Spinal cord (tissue), 10 donors: ENCODE measurements around the gene PTF1A. TPM values are rescaled to one million over a fixed set of nuclear protein-coding genes. Genes with fewer than 3 reads are reported as not detected.

Experiments
- DNase-seq, 6 donors: peaks; one replicate each; pipeline versions ENCODE4 v3.0.0 to v3.0.0-alpha.2; 2013 to 2015; ENCODE audit warnings: low spot score in 6 of 6, low read depth in 4 of 6
- H3K27ac ChIP-seq: one replicate; pipeline ENCODE4 v1.5.1; 2013; ENCODE audit warnings: low read depth, low read length, control low read depth
- H3K27me3 ChIP-seq: one replicate; pipeline ENCODE4 v1.6.1; 2013; ENCODE audit warnings: low read length; ENCODE audit not compliant: control insufficient read depth, insufficient read depth
- H3K36me3 ChIP-seq: one replicate; pipeline ENCODE4 v1.6.1; 2013; ENCODE audit warnings: low read length; ENCODE audit not compliant: control insufficient read depth, insufficient read depth
- H3K4me1 ChIP-seq: one replicate; pipeline ENCODE4 v1.6.1; 2013; ENCODE audit warnings: low read length; ENCODE audit not compliant: control insufficient read depth, insufficient read depth
- H3K4me3 ChIP-seq: one replicate; pipeline ENCODE4 v1.5.1; 2013; ENCODE audit warnings: low read depth, low read length, control low read depth
- H3K9me3 ChIP-seq: one replicate; pipeline ENCODE4 v1.6.1; 2013; ENCODE audit warnings: low read length; ENCODE audit not compliant: control insufficient read depth, insufficient read depth
- WGBS: methylation state at CpG from one replicate; pipeline ENCODE4 v1.1.5; 2013; ENCODE audit warnings: missing lambda C conversion rate; ENCODE audit not compliant: insufficient coverage; 5-methylcytosine and 5-hydroxymethylcytosine counted together
- polyA plus RNA-seq, 2 donors: library from polyadenylated mRNA; unstranded; fragments of 120-200 nt; gene quantifications; one replicate each; pipeline ENCODE4 v1.2.1, GENCODE V29; 2013; ENCODE audit not compliant: insufficient read length in 2 of 2
- total RNA-seq, 2 donors: library from RNA; depleted of rRNA in 1 of 2; stranded (reverse); fragments of 120-200 nt in 1 of 2; fragments of >200 nt in 1 of 2; gene quantifications; one replicate each; pipeline versions ENCODE4 v1.2.3 to v1.2.4, GENCODE V29; 2013 to 2014
- donor health status: healthy.

PTF1A gene
- total and polyA plus RNA-seq, 4 donors, result 0.22 to 0.83 (median 0.74) TPM; not detected in 1

GRCh38 chr10:23195846-23196600, 3.9 kb downstream of the PTF1A start:
- H3K27ac ChIP-seq, result no peak overlapping the region
- DNase-seq, result peak in 1 of 6 donors; percentile 49
- peaks cover 95% of the 10 kb centered on the region for H3K27me3 ChIP-seq
- H3K9me3 ChIP-seq, result no peaks in the 10 kb centered on the region
- 23% methylated on average over 9 of the region's 13 CpGs for WGBS
- H3K4me3 ChIP-seq, result no peak overlapping the region
- H3K4me1 ChIP-seq, result peaks cover 41% of the 10 kb centered on the region
- no peaks in the 10 kb centered on the region for H3K36me3 ChIP-seq

DNA sequence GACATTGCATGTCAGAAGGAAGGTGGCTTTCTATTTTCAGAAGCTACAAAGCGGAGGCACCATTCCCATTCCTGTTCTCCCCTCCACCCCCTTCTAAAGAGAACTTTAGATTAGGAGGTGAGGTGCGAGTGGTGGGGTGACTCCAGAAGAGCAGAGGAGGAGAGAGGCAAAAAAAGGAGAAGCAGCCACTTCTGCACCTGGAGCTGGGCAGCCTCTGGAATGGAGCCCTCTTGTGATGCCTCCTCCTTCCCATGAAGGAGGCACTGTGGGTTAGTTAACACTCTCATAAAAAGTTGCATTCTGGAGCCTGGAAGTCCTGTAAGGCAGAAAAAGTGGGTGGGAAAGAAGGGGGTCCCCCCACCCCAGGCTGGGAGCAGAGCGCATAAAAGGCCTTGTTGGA, 4.8 kb downstream of the PTF1A start:
- Histone ChIP-seq H3K4me1 (peaks cover 35% of the 10 kb centered on the region), H3K9me3 (no peaks in the 10 kb centered on the region), H3K27ac (no peak overlapping the region), H3K4me3 (no peak overlapping the region), H3K36me3 (no peaks in the 10 kb centered on the region), H3K27me3 (peaks cover 95% of the 10 kb centered on the region)
- no peak for DNase-seq
- no CpG with 5 or more reads among the region's 3 CpGs for WGBS

DNA sequence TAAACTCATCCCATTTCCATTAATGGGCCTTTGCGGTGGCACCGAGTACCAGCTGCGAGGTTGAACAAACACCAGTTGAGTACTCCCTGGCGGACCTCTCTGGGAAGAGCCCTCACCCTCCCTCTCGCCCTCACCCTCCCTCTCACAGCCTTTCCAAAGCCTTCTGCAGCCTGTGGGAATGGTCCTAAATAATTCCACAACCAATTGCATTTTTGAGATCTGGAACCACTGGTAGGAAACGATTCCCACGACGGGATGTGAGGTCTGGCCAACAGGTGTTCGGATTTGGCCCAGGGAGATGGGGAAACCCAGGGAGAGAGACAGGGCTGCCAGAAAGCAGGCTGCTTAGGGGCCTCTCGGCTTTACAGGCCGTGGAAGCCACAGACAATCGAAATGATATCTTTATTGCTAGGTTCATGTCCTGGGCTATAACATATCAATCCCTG, 5.3 kb downstream of the PTF1A start:
- no peaks in the 10 kb centered on the region for H3K36me3 ChIP-seq
- no peak overlapping the region for H3K27ac ChIP-seq
- H3K27me3 ChIP-seq, result peaks cover 96% of the 10 kb centered on the region
- no peak overlapping the region for H3K4me3 ChIP-seq
- DNase-seq, result peak in 1 of 6 donors; percentile 1
- no peaks in the 10 kb centered on the region for H3K9me3 ChIP-seq
- H3K4me1 ChIP-seq, result peaks cover 33% of the 10 kb centered on the region
- 18% methylated on average over 11 of the region's 12 CpGs for WGBS

DNA sequence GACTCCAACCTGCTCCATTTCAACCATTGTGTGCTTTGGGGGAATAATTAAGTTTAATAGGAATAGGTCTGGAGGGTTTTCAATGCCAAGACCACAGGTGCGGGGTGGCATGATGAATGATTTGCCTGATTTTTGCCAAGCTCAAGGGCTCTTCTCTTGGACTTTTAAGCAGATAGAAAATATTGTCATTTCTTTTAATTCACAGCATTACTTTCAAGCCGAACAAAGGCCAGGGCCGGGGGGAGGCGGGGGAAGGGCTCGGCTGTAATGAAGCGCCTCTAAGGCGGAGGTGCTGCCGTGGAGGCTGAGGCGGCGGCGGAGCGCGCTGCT, 6.5 kb downstream of the PTF1A start:
- H3K4me3 ChIP-seq, result no peak overlapping the region
- peaks cover 25% of the 10 kb centered on the region for H3K4me1 ChIP-seq
- 0% methylated on average over 11 of the region's 13 CpGs for WGBS
- no peaks in the 10 kb centered on the region for H3K9me3 ChIP-seq
- H3K36me3 ChIP-seq, result no peaks in the 10 kb centered on the region
- H3K27ac ChIP-seq, result no peak overlapping the region
- H3K27me3 ChIP-seq, result peaks cover 99% of the 10 kb centered on the region
- DNase-seq, result peak in 1 of 6 donors; percentile 20

GRCh38 chr10:23198940-23199767, 7.0 kb downstream of the PTF1A start:
- Histone ChIP-seq H3K4me3 (no peak overlapping the region), H3K27me3 (peaks cover 99% of the 10 kb centered on the region), H3K9me3 (no peaks in the 10 kb centered on the region), H3K27ac (no peak overlapping the region), H3K36me3 (no peaks in the 10 kb centered on the region), H3K4me1 (peaks cover 30% of the 10 kb centered on the region)
- peak in 1 of 6 donors; percentile 39 for DNase-seq
- WGBS, result 2% methylated on average over 60 of the region's 60 CpGs

GRCh38 chr10:23199768-23200511, 7.8 kb downstream of the PTF1A start:
- Histone ChIP-seq H3K9me3 (no peaks in the 10 kb centered on the region), H3K4me3 (no peak overlapping the region), H3K27me3 (peaks cover 99% of the 10 kb centered on the region), H3K27ac (no peak overlapping the region), H3K4me1 (peaks cover 24% of the 10 kb centered on the region), H3K36me3 (no peaks in the 10 kb centered on the region)
- 6% methylated on average over 16 of the region's 30 CpGs for WGBS
- peak in 1 of 6 donors; percentile 5 for DNase-seq

DNA sequence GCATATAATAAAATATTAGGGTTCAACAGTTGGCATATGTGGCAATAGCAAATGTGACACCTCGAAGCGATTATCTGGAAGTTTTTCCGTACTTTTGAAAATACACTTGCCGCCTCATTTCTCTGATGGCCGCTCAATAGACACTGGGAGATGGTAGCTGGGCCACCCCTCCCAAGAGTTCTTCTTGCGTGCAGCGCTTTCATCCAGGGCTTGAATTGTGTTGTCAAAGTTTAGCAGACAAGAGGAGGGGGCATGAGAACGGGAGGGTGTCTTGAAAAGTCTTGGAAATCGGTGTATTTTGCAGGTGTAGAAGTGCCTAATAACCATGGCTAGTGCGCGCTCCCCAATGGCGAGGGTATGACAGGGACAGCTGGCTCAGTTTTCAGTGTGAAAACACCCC, 8.5 kb downstream of the PTF1A start:
- Histone ChIP-seq H3K27me3 (peaks cover 96% of the 10 kb centered on the region), H3K4me1 (peaks cover 18% of the 10 kb centered on the region), H3K4me3 (no peak overlapping the region), H3K36me3 (no peaks in the 10 kb centered on the region), H3K9me3 (no peaks in the 10 kb centered on the region), H3K27ac (no peak overlapping the region)
- DNase-seq, result no peak
- 7% methylated on average over 12 of the region's 12 CpGs for WGBS

DNA sequence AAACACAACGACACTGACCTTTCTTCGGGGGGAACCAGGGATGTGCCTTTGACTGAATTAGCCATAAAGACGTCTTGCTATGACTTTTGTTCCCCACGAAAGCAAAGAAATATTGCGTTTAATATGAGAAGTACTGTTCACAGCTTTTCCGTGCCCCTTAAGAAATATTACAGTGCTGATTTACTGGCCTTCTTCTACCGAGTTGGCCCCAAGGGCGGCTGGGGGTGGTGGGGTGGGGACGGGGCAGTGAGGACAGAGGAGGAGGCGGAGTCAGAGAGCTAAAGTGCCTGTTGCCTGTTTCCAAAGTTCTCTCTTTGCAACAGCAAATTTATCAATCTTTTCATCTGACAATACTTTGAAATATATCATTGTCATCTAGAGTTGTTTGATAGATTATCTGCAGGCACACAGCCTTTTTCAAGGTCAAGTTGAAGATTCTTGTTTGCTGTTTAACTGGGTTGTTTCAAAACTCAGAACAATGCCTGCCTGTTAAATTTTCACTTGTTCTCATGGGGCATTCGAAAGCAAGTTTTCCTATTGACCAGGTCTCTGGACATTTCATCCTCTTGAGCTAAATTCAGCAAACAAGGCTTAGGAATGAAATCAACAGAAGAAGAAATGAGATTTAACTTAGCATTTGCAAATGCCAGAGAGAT, 9.0 kb downstream of the PTF1A start:
- H3K36me3 ChIP-seq, result no peaks in the 10 kb centered on the region
- H3K4me3 ChIP-seq, result no peak overlapping the region
- peaks cover 94% of the 10 kb centered on the region for H3K27me3 ChIP-seq
- no peak overlapping the region for H3K27ac ChIP-seq
- no peak for DNase-seq
- H3K4me1 ChIP-seq, result peaks cover 18% of the 10 kb centered on the region
- H3K9me3 ChIP-seq, result no peaks in the 10 kb centered on the region
- WGBS, result 9% methylated on average over 4 of the region's 11 CpGs

GRCh38 chr10:23201837-23202236, 9.7 kb downstream of the PTF1A start:
- Histone ChIP-seq H3K27me3 (peaks cover 89% of the 10 kb centered on the region), H3K27ac (no peak overlapping the region), H3K9me3 (no peaks in the 10 kb centered on the region), H3K4me1 (peaks cover 18% of the 10 kb centered on the region), H3K4me3 (no peak overlapping the region), H3K36me3 (no peaks in the 10 kb centered on the region)
- 0% methylated on average over 2 of the region's 4 CpGs for WGBS
- DNase-seq, result peak in 2 of 6 donors; percentile 17 to 47
